GM04503 (cell line): Measurements from ENCODE around the gene GPR101.

Experiments used
- DNase-seq: peaks from one replicate; pipeline ENCODE4 v3.0.0-alpha.2; 2012; ENCODE audit warnings: low read depth

GPR101 gene

GRCh38 chrX:137033774-137034507, at the start of gene GPR101:
Gene GPR101, minus strand, starts transcription at chrX:137033995. Its CDS starts 2,321 bp downstream, at chrX:137031674.
- no peak for DNase-seq

- DNase-seq: no peak
Observed at GRCh38 chrX:137081239-137081638, 47.4 kb upstream of the GPR101 start.

- DNase-seq: no peak
Observed at GRCh38 chrX:137072396-137072795, 38.6 kb upstream of the GPR101 start.

- no peak for DNase-seq
Observed at GRCh38 chrX:137071596-137071995, 37.8 kb upstream of the GPR101 start.

GRCh38 chrX:137067147-137067546, 33.4 kb upstream of the GPR101 start:
- no peak for DNase-seq

GRCh38 chrX:137062915-137063617, 29.3 kb upstream of the GPR101 start:
- DNase-seq: no peak

GRCh38 chrX:137058339-137059127, 24.7 kb upstream of the GPR101 start:
- no peak for DNase-seq

- no peak for DNase-seq
Observed at GRCh38 chrX:137052643-137053235, 18.9 kb upstream of the GPR101 start.

- DNase-seq: no peak
Observed at GRCh38 chrX:137051978-137052642, 18.3 kb upstream of the GPR101 start.

GRCh38 chrX:137044893-137045292, 11.1 kb upstream of the GPR101 start:
- no peak for DNase-seq

- DNase-seq: no peak
Observed at GRCh38 chrX:137043736-137044135, 9.9 kb upstream of the GPR101 start.

GRCh38 chrX:137041329-137041728, 7.5 kb upstream of the GPR101 start:
- no peak for DNase-seq

GRCh38 chrX:137040113-137040794, 6.5 kb upstream of the GPR101 start:
- DNase-seq: no peak

GRCh38 chrX:137034508-137034872, 695 bp upstream of the GPR101 start:
- DNase-seq: no peak

GRCh38 chrX:137032841-137033773, 688 bp downstream of the GPR101 start:
- no peak for DNase-seq

GRCh38 chrX:137032341-137032694, 1.5 kb downstream of the GPR101 start:
- DNase-seq: no peak

- no peak for DNase-seq
Observed at GRCh38 chrX:137031517-137032340, 2.1 kb downstream of the GPR101 start.

GRCh38 chrX:137031039-137031438, 2.8 kb downstream of the GPR101 start:
- DNase-seq: no peak

- no peak for DNase-seq
Observed at GRCh38 chrX:137028699-137029098, 5.1 kb downstream of the GPR101 start.
